ENCODE results near the gene FCRL3. TPM values are rescaled to one million over a fixed set of nuclear protein-coding genes. Genes with fewer than 3 reads are reported as not detected.

FCRL3 gene
- total RNA-seq, 1 donor from 2014 or later: not detected

DNA sequence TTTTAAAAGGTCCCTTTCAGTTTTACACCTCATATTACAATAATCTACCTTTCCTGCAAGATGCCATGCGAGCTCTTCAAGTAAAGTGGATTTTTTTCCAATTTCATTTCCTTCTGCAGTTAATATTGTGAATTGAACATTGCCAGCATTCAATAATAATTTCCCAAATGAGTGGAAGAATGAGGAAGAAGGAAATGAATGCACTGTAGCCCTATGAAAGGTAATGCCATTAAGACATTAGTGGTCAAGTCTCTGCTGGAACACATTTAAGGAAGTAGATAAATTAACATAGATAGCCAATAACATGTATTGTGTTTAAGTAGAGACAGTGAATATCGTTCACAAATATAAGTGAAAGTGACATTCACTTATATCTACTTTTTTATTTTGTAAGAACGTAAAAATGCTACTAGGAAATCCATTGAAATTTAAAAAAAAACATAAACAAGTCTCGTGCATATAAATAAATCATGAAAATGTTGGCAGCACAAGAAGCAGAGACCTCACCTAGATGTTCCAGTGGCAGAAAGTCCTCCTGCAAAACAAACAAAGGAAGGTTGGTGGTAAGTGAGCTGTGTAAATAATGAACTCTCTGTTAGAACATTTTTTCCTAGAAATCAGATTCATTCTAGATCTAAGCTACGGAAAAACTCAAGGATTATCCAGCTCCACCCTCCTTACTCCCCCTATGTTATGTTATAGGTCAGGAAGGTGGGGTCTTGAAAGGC lies 17.7 kb downstream of the FCRL3 start:
- DNase-seq (ENCODE audit: low read depth in 2 of 2): no peak

DNA sequence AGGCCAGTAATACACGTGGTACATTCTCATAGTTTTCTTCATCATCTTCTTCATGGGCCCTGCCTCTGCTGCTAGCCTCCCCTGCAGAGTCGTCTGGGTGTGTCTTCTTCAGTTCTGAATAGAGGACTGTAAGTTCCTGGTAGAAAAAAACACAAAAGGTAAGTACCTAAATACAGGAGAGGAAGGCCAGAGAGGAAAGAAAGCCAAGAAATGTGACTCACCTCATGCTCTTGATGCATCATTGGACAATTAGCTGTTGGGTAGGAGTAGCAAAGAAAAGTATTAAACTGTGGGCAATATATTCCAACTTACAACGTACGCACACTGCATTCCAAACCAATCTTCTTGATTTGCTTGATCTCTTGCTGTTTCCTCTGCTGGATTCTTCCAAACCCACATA lies 21.8 kb downstream of the FCRL3 start:
- no peak for DNase-seq (ENCODE audit: low read depth in 2 of 2)

DNA sequence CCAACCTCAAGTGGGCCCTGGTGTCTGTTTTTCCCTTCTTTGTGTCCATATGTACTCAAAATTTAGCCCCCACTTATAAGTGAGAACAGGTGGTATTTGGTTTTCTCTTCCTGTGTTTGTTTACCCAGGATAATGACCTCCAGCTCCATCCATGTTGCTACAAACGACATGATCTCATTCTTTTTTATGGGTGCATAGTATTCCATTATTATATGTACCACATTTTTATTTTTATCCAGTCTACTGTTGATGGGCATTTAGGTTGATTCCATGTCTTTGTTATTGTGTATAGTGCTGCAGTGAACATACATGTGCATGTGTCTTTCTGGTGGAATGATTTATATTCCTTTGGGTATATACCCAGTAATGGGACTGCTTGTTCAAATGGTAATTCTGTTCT lies 27.6 kb downstream of the FCRL3 start:
- no peak for DNase-seq (ENCODE audit: low read depth in 2 of 2)

DNA sequence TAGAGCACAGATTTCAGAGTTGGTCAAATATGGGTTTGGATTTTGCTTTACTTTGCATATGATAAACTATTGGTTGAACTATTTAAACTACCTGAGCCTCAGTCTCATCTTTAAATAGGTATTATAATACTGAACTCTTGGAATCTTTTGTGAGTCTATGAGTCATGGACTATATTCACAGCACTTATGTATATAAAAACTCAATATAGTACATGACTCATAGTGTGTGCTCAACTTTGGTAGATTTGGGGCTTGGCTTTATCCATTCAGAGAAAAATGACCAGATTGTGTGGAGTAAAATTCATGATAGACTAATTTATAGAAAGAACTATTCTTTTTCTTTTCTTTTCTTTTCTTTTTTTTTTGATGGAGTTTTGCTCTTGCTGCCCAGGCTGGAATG lies 28.7 kb downstream of the FCRL3 start:
- DNase-seq (ENCODE audit: low read depth in 2 of 2): no peak

DNA sequence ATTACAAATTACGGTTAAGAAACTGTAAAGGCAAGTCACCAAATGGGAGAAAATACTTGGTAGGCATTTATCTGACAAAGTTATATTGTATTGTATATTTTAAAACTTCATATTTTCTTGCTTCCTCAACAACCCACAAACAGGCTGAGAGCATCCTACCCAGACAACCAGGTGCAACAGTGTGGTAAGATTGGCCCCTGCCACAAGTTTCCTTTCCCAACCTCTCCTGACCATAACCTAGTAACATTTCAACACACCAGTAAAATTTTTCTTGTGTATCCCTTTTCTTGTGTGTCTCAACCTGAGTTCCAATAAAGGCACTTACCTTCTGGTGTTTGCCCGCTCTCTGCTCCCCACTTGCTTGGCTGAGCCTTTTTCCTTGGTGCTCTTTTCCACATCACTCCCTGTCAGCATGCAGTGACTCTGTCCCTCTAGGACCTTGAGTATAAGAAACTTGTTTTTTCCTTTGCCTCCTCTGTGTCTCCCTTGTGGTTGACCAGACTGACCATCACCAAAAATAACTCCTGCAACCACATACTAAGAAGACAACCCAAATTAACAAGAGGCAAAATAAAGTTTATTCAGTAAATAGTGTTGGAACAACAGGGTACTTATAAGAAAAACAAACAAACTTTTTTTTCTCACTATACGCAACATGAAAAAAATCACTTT lies 40.9 kb downstream of the FCRL3 start:
- no peak for DNase-seq (ENCODE audit: low read depth in 2 of 2)

DNA sequence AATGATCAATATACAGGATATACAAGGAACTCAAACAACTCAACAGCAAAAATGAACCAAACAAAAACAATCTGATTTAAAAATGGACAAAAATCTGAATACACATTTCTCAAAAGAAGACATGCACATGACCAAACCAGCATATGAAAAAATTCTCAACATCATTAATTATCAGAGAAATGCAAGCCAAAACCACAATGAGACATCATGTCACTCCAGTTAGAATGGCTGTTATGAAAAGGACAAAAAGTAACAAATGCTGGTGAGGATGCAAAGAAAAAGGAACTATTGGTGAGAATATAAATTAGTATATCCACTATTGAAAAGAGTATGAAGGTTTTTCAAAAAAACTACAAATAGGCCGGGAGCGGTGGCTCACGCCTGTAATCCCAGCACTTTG lies 42.0 kb downstream of the FCRL3 start:
- DNase-seq (ENCODE audit: low read depth in 2 of 2): no peak

DNA sequence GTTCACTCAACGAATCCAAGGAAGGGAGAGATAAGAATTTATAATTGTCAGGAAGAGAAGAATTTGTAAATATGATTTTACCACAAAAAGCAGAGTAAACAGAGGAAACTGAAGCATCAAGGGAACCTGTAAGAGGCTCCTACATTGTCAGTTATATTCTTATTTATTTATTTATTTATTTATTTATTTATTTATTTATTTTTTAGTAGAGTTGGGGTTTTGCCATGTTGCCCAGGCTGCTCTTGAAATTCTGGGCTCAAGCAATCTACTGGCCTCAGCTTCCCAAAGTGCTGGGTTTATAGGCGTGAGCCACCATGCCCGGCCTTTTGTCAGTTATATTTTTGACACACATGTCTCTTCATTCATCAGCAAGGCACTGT lies 47.1 kb downstream of the FCRL3 start:
- DNase-seq (ENCODE audit: low read depth in 2 of 2): no peak

DNA sequence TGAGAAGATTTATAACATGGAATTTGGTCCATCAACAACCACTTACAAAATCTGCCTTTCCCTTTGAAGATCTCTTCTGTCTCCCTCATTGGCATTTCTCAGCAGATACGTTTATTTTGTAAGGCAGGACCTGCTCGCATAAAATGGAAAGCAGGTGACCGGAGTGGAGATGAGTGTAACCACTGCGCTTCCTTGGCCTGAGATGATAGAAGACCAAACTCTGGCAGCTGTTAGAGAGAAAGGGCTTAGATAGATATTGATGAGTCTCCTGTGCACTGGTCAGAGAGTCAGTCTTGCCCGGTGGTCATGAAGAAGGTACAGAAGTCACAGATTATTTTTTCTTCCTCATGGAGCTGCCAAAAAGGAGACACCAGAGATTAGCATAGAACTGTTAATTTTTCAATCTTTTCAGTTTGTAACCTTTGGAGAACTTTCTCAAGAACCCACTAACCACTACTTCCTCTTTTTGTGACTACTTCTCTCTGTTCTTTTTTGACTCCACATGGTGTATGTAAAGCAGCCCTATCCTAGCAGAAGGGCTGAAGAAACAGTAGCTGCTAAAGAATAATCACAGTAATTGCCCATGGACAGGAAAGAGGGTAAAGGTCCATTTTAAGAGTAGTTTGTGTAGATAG lies 47.6 kb downstream of the FCRL3 start:
- no peak for DNase-seq (ENCODE audit: low read depth in 2 of 2)

DNA sequence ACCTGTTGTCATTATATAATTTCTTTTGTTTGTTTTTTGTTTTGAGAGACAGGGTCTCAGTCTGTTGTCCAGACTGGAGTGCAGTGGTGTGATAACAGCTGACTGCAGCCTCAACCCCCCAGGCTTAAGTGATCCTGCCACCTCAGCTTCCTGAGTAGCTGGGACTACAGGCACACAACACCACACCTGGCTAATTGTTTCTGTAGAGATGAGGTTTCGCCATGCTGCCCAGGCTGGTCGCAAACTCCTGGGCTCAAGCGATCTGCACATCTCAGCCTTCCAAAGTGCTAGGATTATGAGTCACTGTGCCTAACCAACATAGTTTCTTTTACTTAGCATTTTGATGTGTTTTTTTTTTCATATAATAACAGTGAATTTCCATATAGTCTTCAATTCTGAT lies 52.3 kb downstream of the FCRL3 start:
- DNase-seq (ENCODE audit: low read depth in 2 of 2): no peak

DNA sequence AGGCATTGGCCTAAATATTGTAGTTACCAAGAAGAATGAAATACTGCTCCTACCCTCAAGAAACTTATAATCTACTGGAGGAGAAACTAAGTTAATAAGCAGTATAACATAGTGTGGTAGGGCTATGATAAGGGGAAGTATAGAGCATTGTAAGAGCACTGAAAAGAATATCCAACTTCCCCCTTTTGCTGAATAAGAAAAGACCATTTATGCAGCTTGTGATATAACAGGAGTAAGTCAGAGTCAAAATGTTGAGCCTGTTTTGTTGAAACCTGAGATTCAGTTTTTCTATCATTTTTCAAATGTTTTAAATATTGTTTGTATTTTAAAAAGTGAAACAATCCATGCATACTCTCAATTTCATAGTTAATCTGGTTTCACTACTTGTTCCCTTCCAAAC lies 54.4 kb downstream of the FCRL3 start:
- DNase-seq (ENCODE audit: low read depth in 2 of 2): no peak

DNA sequence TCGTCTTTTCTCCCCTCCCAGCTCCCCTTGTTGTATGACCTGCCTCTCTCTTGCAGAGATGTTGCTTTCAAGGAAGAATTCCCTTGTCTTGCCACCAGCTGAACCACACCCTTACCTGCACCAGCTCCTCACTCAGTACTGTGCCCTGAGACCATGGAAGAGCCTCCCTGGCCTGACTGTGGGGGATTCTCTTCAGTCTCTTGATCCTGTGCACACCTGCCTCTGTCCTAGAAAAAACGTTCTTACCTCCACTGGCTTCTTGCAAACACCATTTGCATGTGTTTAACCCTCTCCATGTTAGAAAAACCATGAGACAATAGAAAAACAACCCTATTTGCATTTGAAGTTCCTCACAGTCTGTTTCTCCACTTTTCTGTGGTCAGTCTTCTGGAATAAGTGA lies 59.4 kb downstream of the FCRL3 start:
- DNase-seq (ENCODE audit: low read depth in 2 of 2): no peak

DNA sequence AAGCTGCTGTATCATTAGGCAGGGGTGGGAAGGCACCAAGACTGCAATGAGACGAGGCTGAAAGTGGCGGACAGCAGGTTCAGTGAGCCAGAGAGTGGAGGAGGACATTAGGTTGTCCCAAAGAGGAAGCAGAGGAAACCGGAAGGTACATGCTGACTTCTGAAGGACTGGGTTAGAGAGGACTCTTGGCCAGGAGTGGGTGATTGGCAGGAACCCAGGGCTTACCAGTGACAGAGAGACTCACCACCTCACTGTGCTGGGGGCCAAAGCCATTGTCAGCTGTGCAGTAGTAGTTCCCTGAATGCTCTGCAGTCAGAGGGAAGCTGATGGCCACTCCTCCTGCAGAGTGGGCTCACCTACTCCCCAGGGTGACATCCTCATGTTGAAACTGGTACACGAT lies 60.8 kb downstream of the FCRL3 start:
- DNase-seq (ENCODE audit: low read depth in 2 of 2): no peak

DNA sequence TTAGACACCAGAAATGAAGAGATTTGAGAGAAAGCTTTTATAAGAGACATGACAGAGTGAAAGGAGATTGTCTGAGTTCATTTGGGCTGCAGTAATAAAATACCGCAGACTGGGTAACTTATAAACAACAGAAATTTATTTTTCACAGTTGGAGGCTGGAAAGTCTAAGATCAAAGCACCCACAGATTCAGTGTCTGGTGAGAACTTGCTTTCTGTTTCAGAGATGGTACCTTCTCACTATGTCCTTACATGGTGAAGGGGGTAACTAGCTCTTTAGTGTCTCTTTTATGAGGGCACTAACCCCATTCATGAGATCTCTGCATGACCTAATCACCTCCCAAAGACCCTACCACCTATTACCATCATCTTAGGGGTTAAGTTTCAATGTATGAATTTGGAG lies 71.8 kb downstream of the FCRL3 start:
- DNase-seq (ENCODE audit: low read depth in 2 of 2): no peak

Other genes starting within 250 kb of the FCRL3 start
- not detected in 2 replicates for gene FCRL5, start 148.3 kb downstream of the FCRL3 start, total RNA-seq
- not detected in 2 replicates for gene FCRL4, start 102.7 kb downstream of the FCRL3 start, total RNA-seq
- gene FCRL2, start 76.4 kb upstream of the FCRL3 start, total RNA-seq: not detected in 2 replicates
- not detected in 2 replicates for gene FCRL1, start 119.4 kb upstream of the FCRL3 start, total RNA-seq
- gene CD5L, start 141.0 kb upstream of the FCRL3 start, total RNA-seq: not detected in 2 replicates

All from lung microvascular endothelial cell (primary cell).